Measurements from ENCODE around the gene UGT1A6.

DNA sequence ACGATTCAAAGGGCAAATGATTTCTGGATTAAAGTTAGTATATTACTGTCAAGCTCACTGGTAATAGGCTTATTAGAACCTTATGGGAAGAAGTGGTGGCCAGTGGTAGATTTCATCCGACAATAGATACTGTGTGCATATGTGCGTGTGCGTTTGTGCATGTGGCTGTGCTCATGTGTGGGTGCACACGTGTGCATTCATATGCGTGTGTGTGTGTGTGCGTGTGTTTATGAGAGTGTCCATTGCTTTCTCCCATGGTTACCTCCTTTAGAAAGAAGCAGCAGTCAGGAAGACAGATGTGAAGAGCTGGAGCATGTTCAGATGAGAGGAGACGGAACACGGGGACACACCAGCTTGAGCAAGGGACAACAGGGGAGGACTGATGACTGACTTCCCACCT lies 76.6 kb downstream of the UGT1A6 start:
- TF ChIP-seq EZH2 (optimal IDR thresholded peaks at IDR 0.05; ENCODE audit: low read depth, low read length) (no peak), EZH2phosphoT487 (IDR thresholded peaks at IDR 0.05; ENCODE audit: low read length) (no peak)
- TF ChIP-seq, protein P1, sequence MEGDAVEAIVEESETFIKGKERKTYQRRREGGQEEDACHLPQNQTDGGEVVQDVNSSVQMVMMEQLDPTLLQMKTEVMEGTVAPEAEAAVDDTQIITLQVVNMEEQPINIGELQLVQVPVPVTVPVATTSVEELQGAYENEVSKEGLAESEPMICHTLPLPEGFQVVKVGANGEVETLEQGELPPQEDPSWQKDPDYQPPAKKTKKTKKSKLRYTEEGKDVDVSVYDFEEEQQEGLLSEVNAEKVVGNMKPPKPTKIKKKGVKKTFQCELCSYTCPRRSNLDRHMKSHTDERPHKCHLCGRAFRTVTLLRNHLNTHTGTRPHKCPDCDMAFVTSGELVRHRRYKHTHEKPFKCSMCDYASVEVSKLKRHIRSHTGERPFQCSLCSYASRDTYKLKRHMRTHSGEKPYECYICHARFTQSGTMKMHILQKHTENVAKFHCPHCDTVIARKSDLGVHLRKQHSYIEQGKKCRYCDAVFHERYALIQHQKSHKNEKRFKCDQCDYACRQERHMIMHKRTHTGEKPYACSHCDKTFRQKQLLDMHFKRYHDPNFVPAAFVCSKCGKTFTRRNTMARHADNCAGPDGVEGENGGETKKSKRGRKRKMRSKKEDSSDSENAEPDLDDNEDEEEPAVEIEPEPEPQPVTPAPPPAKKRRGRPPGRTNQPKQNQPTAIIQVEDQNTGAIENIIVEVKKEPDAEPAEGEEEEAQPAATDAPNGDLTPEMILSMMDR (IDR thresholded peaks at IDR 0.05; ENCODE audit: low read length) = no peak

All from MM.1S (cell line).